Measurements from ENCODE around the gene GMFB.

GMFB gene

DNA sequence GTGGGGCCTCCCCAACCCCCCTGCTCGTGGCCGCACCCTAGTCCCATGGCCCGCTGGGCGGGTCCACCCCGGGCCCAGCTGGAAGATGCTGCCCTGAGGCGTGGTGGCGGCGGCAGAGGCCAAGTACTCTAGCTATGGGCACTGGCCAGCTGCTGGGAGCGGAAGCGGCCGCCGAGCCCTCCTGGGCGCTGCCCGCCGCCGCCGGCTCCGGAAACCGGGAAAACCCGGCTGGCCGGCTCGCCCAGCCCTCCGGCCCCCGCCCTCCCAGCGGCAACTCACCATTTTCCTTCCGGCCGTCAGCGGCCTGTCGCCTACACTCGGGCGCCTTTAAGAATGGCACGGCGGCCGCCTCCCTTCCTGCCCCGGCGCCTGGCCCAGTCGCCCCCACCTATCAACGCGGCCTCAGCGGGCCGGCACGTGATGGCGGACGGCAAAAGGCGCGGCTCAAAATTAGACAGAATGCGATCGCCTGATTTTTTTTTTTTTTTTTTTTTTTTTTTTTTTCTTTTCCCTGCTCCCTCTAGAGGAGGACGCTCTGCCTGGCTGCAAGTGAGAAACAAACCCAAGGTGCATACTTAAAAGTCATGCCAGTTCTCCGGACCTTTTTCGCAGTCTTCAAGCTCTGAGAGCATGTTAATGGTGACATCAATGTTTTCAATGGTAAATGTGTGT is at the start of gene GMFB:
GMFB (minus strand) TSS at position 335 of the 672 bp plus-strand sequence; CDS start at position 282, 53 bp downstream.
- Histone ChIP-seq H3K27me3 (ENCODE audit: control insufficient read depth in 1 of 2, insufficient read depth in 2 of 2, low read length in 2 of 2) (no peaks in the 10 kb centered on the region), H3K9me3 (ENCODE audit: control insufficient read depth in 1 of 2, low read length in 2 of 2) (no peaks in the 10 kb centered on the region), H3K36me3 (ENCODE audit: control insufficient read depth in 1 of 2, insufficient read depth in 2 of 2, low read length in 2 of 2) (no peaks in the 10 kb centered on the region), H3K4me3 (ENCODE audit: low read depth in 1 of 2, low read length in 2 of 2) (peak within 1 kb of the TSS; percentile 88 to 95), H3K27ac (ENCODE audit: low read depth, low read length) (peak within 1 kb of the TSS; percentile 90), H3K9ac (ENCODE audit: low read depth in 1 of 2, low read length in 2 of 2) (peak within 1 kb of the TSS; percentile 85 to 99), H3K4me1 (ENCODE audit: control insufficient read depth in 1 of 2, insufficient read depth in 2 of 2, low read length in 2 of 2) (peaks cover 26 to 28% of the 10 kb centered on the region in 2 donors)

GRCh38 chr14:54538055-54538454 is 49.3 kb upstream of the GMFB start:
- H3K36me3 ChIP-seq (ENCODE audit: control insufficient read depth in 1 of 2, insufficient read depth in 2 of 2, low read length in 2 of 2) = no peaks in the 10 kb centered on the region
- H3K9me3 ChIP-seq (ENCODE audit: control insufficient read depth in 1 of 2, low read length in 2 of 2) = no peaks in the 10 kb centered on the region
- H3K4me1 ChIP-seq (ENCODE audit: control insufficient read depth in 1 of 2, insufficient read depth in 2 of 2, low read length in 2 of 2) = peaks cover 9 to 10% of the 10 kb centered on the region in 2 donors
- no peak overlapping the region for H3K4me3 ChIP-seq (ENCODE audit: low read depth in 1 of 2, low read length in 2 of 2)
- no peak overlapping the region for H3K9ac ChIP-seq (ENCODE audit: low read depth in 1 of 2, low read length in 2 of 2)
- no peak overlapping the region for H3K27ac ChIP-seq (ENCODE audit: low read depth, low read length)
- no peaks in the 10 kb centered on the region for H3K27me3 ChIP-seq (ENCODE audit: control insufficient read depth in 1 of 2, insufficient read depth in 2 of 2, low read length in 2 of 2)

GRCh38 chr14:54537651-54538050 is 48.9 kb upstream of the GMFB start:
- Histone ChIP-seq H3K9me3 (ENCODE audit: control insufficient read depth in 1 of 2, low read length in 2 of 2) (no peaks in the 10 kb centered on the region), H3K4me1 (ENCODE audit: control insufficient read depth in 1 of 2, insufficient read depth in 2 of 2, low read length in 2 of 2) (peaks cover 9 to 10% of the 10 kb centered on the region in 2 donors), H3K36me3 (ENCODE audit: control insufficient read depth in 1 of 2, insufficient read depth in 2 of 2, low read length in 2 of 2) (no peaks in the 10 kb centered on the region), H3K9ac (ENCODE audit: low read depth in 1 of 2, low read length in 2 of 2) (no peak overlapping the region), H3K27me3 (ENCODE audit: control insufficient read depth in 1 of 2, insufficient read depth in 2 of 2, low read length in 2 of 2) (no peaks in the 10 kb centered on the region), H3K27ac (ENCODE audit: low read depth, low read length) (no peak overlapping the region), H3K4me3 (ENCODE audit: low read depth in 1 of 2, low read length in 2 of 2) (no peak overlapping the region)

DNA sequence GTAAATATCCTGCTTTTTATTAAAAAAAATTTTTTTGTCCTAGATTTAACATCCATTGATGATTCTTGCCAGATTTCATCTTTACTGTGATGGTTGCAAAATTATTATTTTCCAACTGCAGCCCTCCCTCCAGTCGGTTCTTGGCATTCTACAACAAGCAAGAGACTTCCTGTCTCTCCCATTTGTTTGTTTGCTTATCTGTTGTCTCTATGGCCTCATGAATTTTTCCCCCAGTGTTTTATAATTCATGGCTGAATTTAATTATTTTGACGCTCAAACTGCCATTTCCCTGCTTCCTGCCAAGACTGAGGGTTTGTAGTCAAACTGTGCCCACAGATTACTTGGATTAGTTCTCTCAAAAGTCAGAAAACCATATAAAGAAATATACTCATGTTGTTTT is 46.9 kb upstream of the GMFB start:
- H3K9me3 ChIP-seq (ENCODE audit: control insufficient read depth in 1 of 2, low read length in 2 of 2) = no peaks in the 10 kb centered on the region
- peaks cover 9 to 10% of the 10 kb centered on the region in 2 donors for H3K4me1 ChIP-seq (ENCODE audit: control insufficient read depth in 1 of 2, insufficient read depth in 2 of 2, low read length in 2 of 2)
- no peak overlapping the region for H3K4me3 ChIP-seq (ENCODE audit: low read depth in 1 of 2, low read length in 2 of 2)
- H3K27ac ChIP-seq (ENCODE audit: low read depth, low read length) = no peak overlapping the region
- no peak overlapping the region for H3K9ac ChIP-seq (ENCODE audit: low read depth in 1 of 2, low read length in 2 of 2)
- no peaks in the 10 kb centered on the region for H3K27me3 ChIP-seq (ENCODE audit: control insufficient read depth in 1 of 2, insufficient read depth in 2 of 2, low read length in 2 of 2)
- no peaks in the 10 kb centered on the region for H3K36me3 ChIP-seq (ENCODE audit: control insufficient read depth in 1 of 2, insufficient read depth in 2 of 2, low read length in 2 of 2)

- H3K27ac ChIP-seq (ENCODE audit: low read depth, low read length) = no peak overlapping the region
- no peaks in the 10 kb centered on the region for H3K36me3 ChIP-seq (ENCODE audit: control insufficient read depth in 1 of 2, insufficient read depth in 2 of 2, low read length in 2 of 2)
- peaks cover 9 to 10% of the 10 kb centered on the region in 2 donors for H3K4me1 ChIP-seq (ENCODE audit: control insufficient read depth in 1 of 2, insufficient read depth in 2 of 2, low read length in 2 of 2)
These were observed 46.3 kb upstream of the GMFB start for GRCh38 chr14:54535126-54535525.

GRCh38 chr14:54533100-54533499 is 44.3 kb upstream of the GMFB start:
- Histone ChIP-seq H3K9me3 (ENCODE audit: control insufficient read depth in 1 of 2, low read length in 2 of 2) (no peaks in the 10 kb centered on the region), H3K9ac (ENCODE audit: low read depth in 1 of 2, low read length in 2 of 2) (no peak overlapping the region), H3K27me3 (ENCODE audit: control insufficient read depth in 1 of 2, insufficient read depth in 2 of 2, low read length in 2 of 2) (no peaks in the 10 kb centered on the region), H3K36me3 (ENCODE audit: control insufficient read depth in 1 of 2, insufficient read depth in 2 of 2, low read length in 2 of 2) (no peaks in the 10 kb centered on the region), H3K27ac (ENCODE audit: low read depth, low read length) (no peak overlapping the region), H3K4me1 (ENCODE audit: control insufficient read depth in 1 of 2, insufficient read depth in 2 of 2, low read length in 2 of 2) (peaks cover 6 to 7% of the 10 kb centered on the region in 2 donors), H3K4me3 (ENCODE audit: low read depth in 1 of 2, low read length in 2 of 2) (no peak overlapping the region)

More at GRCh38 chr14:54535126-54535525, 46.3 kb upstream of the GMFB start:
- Histone ChIP-seq H3K9me3 (ENCODE audit: control insufficient read depth in 1 of 2, low read length in 2 of 2) (no peaks in the 10 kb centered on the region), H3K9ac (ENCODE audit: low read depth in 1 of 2, low read length in 2 of 2) (no peak overlapping the region), H3K27me3 (ENCODE audit: control insufficient read depth in 1 of 2, insufficient read depth in 2 of 2, low read length in 2 of 2) (no peaks in the 10 kb centered on the region), H3K4me3 (ENCODE audit: low read depth in 1 of 2, low read length in 2 of 2) (no peak overlapping the region)

DNA sequence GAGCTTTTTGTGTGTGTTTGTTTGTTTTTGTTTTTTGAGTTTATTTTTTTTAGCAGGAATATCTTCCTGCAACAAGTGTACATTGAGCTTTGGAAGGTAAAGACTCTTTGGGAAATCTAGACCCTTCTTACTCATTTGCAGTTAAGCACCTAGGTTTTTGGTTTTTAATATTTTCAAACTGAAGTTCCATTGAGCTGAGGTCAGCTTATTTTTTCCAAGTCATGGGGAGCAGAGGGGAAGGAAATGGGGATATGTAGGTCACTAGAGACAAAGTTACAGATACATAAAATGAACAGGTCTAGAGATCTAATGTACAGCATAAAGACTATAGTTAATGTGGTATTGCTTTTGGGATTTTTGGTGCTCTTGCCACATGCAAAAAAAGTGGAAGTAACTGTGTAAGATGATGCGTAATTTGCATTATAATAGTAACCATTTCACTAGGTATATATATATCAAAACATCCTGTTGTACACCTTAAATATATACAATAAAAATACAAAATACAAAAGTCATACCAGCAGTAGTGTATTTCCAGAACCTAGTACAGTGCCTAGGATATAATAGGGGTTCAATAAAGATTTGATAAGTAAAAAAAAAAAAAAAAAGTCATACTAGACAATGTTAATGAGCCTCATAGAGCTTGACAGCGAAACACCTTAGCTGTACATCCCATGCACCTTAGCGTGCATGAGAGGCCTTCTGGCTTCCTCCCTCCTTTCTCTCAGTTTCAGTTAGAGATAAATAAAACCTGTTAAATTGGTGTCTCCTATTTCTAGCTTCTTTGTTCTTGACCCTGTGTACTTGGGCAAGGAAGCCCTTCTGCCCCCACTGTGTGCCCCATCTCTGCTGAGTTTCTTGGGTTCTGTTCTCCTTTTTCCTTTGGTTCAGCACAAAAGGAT is 43.6 kb upstream of the GMFB start:
- no peak overlapping the region for H3K9ac ChIP-seq (ENCODE audit: low read depth in 1 of 2, low read length in 2 of 2)
- H3K36me3 ChIP-seq (ENCODE audit: control insufficient read depth in 1 of 2, insufficient read depth in 2 of 2, low read length in 2 of 2) = peaks cover 0 to 5% of the 10 kb centered on the region in 2 donors
- H3K4me3 ChIP-seq (ENCODE audit: low read depth in 1 of 2, low read length in 2 of 2) = no peak overlapping the region
- no peaks in the 10 kb centered on the region for H3K9me3 ChIP-seq (ENCODE audit: control insufficient read depth in 1 of 2, low read length in 2 of 2)
- no peak overlapping the region for H3K27ac ChIP-seq (ENCODE audit: low read depth, low read length)
- no peaks in the 10 kb centered on the region for H3K27me3 ChIP-seq (ENCODE audit: control insufficient read depth in 1 of 2, insufficient read depth in 2 of 2, low read length in 2 of 2)
- H3K4me1 ChIP-seq (ENCODE audit: control insufficient read depth in 1 of 2, insufficient read depth in 2 of 2, low read length in 2 of 2) = peaks cover 4% of the 10 kb centered on the region in 2 donors

DNA sequence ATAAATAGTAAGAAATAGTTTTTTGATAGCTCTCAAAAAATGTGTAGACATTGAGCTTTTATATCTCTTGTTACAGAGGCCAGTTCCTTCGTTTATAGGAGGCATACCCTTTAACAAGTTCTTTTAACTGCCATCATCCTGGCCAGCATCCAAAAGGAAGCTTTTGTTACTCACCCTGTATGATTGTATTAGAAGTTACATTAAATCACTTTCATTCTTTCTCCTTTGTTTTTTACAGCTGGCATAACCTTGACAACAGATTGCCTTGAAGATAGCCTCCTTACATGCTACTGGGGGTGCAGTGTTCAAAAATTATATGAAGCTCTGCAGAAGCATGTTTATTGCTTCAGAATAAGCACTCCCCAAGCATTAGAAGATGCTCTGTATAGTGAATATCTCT is 41.0 kb upstream of the GMFB start:
- no peak overlapping the region for H3K27ac ChIP-seq (ENCODE audit: low read depth, low read length)
- H3K36me3 ChIP-seq (ENCODE audit: control insufficient read depth in 1 of 2, insufficient read depth in 2 of 2, low read length in 2 of 2) = peaks cover 3 to 10% of the 10 kb centered on the region in 2 donors
- no peaks in the 10 kb centered on the region for H3K27me3 ChIP-seq (ENCODE audit: control insufficient read depth in 1 of 2, insufficient read depth in 2 of 2, low read length in 2 of 2)
- H3K9me3 ChIP-seq (ENCODE audit: control insufficient read depth in 1 of 2, low read length in 2 of 2) = no peaks in the 10 kb centered on the region
- no peak overlapping the region for H3K4me3 ChIP-seq (ENCODE audit: low read depth in 1 of 2, low read length in 2 of 2)
- no peak overlapping the region for H3K9ac ChIP-seq (ENCODE audit: low read depth in 1 of 2, low read length in 2 of 2)
- peaks cover 0 to 4% of the 10 kb centered on the region in 2 donors for H3K4me1 ChIP-seq (ENCODE audit: control insufficient read depth in 1 of 2, insufficient read depth in 2 of 2, low read length in 2 of 2)

- Histone ChIP-seq H3K9ac (ENCODE audit: low read depth in 1 of 2, low read length in 2 of 2) (no peak overlapping the region), H3K36me3 (ENCODE audit: control insufficient read depth in 1 of 2, insufficient read depth in 2 of 2, low read length in 2 of 2) (peaks cover 3 to 18% of the 10 kb centered on the region in 2 donors), H3K9me3 (ENCODE audit: control insufficient read depth in 1 of 2, low read length in 2 of 2) (no peaks in the 10 kb centered on the region), H3K27ac (ENCODE audit: low read depth, low read length) (no peak overlapping the region), H3K4me3 (ENCODE audit: low read depth in 1 of 2, low read length in 2 of 2) (no peak overlapping the region), H3K27me3 (ENCODE audit: control insufficient read depth in 1 of 2, insufficient read depth in 2 of 2, low read length in 2 of 2) (no peaks in the 10 kb centered on the region), H3K4me1 (ENCODE audit: control insufficient read depth in 1 of 2, insufficient read depth in 2 of 2, low read length in 2 of 2) (peaks cover 0 to 4% of the 10 kb centered on the region in 2 donors)
These were observed 40.2 kb upstream of the GMFB start for GRCh38 chr14:54528973-54529372.

DNA sequence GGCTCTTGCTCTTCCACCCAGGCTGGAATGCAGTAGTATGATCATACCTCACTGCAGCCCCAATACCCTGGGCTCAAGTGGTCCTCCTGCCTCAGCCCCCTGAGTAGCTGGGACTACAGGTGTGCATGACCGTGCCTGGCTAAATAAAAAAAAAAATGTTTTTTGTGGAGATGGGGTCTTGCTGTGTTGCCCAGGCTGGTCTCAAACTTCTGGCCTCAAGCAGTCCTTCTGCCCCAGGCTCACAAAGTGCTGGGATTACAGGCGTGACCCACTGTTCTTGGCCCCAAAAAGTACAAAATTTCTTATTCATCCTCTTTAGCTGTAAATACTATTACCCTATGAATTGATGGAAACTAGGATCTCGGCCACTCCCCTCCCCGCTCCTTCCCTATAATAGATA is 35.6 kb upstream of the GMFB start:
- no peaks in the 10 kb centered on the region for H3K4me1 ChIP-seq (ENCODE audit: control insufficient read depth in 1 of 2, insufficient read depth in 2 of 2, low read length in 2 of 2)
- no peaks in the 10 kb centered on the region for H3K9me3 ChIP-seq (ENCODE audit: control insufficient read depth in 1 of 2, low read length in 2 of 2)
- H3K27ac ChIP-seq (ENCODE audit: low read depth, low read length) = no peak overlapping the region
- peaks cover 3 to 28% of the 10 kb centered on the region in 2 donors for H3K36me3 ChIP-seq (ENCODE audit: control insufficient read depth in 1 of 2, insufficient read depth in 2 of 2, low read length in 2 of 2)
- no peak overlapping the region for H3K9ac ChIP-seq (ENCODE audit: low read depth in 1 of 2, low read length in 2 of 2)
- no peak overlapping the region for H3K4me3 ChIP-seq (ENCODE audit: low read depth in 1 of 2, low read length in 2 of 2)
- no peaks in the 10 kb centered on the region for H3K27me3 ChIP-seq (ENCODE audit: control insufficient read depth in 1 of 2, insufficient read depth in 2 of 2, low read length in 2 of 2)
